Fibroblast of mammary gland (primary cell): Measurements from ENCODE around the gene TCEA2.

Experiments used
- DNase-seq: peaks from one replicate; pipeline ENCODE4 v3.0.0-alpha.2; 2010; ENCODE audit warnings: low read depth
- H3K4me3 ChIP-seq: 2 replicates; pipeline ENCODE4 v1.5.1; 2011; ENCODE audit warnings: low read depth, mild to moderate bottlenecking, low read length, moderate library complexity; ENCODE audit not compliant: control insufficient read depth
- TF ChIP-seq, protein P1 (sequence below): conservative IDR thresholded peaks from 2 replicates; pipeline ENCODE4 v1.5.1; 2011; ENCODE audit warnings: low read depth, low read length, inconsistent platforms; ENCODE audit not compliant: control insufficient read depth, insufficient read depth

The TCEA2 gene

DNA sequence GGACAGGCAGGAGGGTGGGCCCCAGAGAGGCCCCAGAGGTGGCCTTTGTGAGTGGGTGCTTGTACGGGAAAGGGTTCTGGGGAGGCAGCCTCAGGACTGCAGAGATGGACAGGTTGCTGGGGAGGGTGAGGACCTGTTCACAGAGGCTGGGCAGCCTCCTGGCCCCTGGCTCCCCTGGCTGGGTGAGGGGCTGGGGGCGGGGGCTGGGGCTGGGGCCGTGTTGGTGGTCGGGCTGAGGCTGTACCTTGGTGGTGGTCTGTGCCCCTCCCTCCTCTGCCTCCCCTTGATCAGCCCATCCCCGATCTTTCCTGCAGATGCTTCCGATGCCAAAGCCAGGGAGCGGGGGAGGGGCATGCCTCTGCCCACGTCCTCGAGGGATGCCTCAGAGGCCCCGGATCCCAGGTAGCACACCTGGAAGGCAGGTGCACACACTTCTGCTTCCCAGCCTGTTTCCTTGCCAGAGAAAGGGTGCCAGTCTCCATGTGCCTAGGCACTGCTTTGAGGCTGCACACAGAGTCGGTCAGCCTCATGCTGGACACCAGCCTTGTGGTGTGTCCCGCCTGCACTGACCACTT, 4.8 kb downstream of the TCEA2 start:
- no peak for DNase-seq
- TF ChIP-seq, protein P1, sequence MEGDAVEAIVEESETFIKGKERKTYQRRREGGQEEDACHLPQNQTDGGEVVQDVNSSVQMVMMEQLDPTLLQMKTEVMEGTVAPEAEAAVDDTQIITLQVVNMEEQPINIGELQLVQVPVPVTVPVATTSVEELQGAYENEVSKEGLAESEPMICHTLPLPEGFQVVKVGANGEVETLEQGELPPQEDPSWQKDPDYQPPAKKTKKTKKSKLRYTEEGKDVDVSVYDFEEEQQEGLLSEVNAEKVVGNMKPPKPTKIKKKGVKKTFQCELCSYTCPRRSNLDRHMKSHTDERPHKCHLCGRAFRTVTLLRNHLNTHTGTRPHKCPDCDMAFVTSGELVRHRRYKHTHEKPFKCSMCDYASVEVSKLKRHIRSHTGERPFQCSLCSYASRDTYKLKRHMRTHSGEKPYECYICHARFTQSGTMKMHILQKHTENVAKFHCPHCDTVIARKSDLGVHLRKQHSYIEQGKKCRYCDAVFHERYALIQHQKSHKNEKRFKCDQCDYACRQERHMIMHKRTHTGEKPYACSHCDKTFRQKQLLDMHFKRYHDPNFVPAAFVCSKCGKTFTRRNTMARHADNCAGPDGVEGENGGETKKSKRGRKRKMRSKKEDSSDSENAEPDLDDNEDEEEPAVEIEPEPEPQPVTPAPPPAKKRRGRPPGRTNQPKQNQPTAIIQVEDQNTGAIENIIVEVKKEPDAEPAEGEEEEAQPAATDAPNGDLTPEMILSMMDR, result no peak
- H3K4me3 ChIP-seq, result no peak overlapping the region

DNA sequence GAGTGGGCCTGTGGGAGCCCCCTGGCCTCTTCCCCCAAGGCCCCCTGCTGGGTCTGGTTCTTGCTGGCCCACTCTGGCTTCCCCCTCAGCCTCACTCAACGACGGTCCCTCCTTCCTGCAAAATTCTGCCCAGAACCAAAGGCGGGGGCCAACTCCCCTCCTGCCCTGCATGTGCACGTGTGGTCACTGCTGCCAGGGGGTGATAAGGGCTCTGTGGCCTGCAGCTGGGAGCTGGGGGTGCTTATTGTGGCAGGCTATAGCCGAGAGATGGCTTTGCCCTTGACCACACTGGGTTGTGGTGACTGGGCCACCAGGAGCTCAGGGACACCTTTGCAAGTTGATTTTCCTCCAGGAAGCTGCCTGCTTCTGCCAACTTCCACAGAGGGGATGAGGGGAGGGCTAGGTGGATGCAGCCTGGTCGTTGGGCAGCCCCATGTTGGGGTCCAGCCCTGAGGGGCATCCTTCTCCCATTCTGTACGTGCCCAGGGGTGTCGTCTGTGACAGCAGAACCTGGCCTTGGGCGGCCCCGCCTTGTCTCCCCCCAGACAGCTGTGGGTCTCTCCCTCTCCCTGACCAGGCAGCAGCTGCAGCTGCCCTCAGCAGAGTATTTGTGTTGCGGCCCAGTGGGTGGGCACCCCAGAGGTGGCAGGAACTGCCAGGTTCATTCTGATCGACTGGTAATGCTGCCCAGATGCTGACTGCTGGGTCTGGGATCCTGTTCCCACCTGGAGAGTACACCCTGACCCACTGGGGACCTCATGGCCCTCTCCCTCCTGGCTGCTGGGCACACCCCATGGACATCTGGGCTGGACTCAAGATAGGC, 5.6 kb downstream of the TCEA2 start:
- TF ChIP-seq, protein P1, result no peak
- no peak for DNase-seq
- no peak overlapping the region for H3K4me3 ChIP-seq

DNA sequence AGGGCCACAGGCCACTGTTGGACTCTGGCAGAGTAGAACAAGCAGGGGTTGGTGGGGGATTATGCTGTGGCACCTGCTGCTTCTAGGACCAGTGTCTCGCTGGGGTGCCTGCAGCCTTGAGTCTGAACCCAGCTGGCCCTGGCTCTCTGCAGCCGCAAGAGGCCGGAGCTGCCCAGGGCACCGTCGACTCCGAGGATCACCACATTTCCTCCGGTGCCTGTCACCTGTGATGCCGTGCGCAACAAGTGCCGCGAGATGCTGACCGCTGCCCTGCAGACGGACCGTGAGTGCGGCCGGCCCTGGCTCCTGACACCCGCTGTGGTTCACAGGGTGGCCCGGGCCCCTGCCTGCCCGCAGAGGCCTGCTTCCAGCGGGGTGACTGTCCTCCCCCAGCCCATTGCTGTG, 6.2 kb downstream of the TCEA2 start:
- TF ChIP-seq, protein P1, result no peak
- H3K4me3 ChIP-seq, result no peak overlapping the region
- DNase-seq, result no peak

DNA sequence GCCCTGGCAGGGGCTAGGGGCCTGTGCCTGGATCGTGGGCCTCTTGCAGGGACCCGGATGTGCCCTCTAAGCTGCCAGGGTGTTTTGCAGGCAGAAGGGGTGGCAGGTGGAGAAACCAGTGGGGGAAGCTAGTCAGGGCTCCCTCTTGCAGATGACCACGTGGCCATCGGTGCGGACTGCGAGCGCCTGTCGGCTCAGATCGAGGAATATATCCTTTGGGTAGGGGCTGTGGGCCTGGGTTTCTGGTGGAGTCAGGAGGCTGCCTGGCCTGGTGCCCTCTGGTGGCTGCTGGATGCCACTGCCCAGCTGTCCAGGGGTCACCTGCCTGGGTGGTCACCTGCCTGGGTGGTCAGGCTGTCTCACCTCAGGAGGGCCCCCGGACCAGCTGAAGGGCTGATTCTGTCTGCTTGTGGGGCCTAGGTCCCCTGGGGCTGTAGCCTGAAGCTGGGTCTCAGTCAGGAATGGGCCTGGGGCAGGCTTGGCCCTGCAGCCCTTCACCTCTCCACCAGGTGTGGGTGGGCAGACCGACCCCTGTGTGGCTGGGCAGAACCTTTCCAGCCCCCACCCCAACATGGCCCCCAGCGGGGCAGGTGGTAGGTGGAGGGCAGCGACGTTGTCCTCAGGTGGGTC, 6.7 kb downstream of the TCEA2 start:
- no peak for DNase-seq
- H3K4me3 ChIP-seq, result no peak overlapping the region
- TF ChIP-seq, protein P1, result peak; percentile 55

DNA sequence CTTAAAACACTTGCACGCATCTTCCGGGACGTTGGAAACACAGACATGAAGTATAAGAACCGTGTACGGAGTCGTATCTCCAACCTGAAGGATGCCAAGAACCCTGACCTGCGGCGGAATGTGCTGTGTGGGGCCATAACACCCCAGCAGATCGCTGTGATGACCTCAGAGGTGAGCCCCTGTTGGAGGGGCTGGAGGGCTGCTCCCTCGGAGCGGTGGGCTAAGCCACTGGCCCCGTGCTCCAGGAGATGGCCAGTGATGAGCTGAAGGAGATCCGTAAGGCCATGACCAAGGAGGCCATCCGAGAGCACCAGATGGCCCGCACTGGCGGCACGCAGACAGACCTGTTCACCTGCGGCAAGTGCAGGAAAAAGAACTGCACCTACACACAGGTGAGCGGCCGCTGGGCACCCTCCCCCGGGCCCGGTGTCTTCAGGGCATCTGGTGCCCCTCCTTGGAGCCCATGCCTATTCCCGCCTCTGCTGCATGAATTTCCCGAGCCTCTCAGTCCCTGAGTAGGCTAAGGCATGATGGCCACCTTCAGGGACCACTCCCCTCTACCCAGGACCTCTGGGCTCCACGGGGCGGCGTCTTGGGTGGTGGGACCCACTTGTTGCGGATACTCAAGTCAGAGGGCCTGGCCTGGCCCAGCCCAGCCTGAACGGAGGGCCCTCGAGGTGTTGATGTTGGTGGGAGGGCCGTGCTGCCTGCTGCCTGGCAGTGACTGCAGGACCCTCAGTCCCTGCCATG, 7.4 kb downstream of the TCEA2 start:
- TF ChIP-seq, protein P1, result no peak
- H3K4me3 ChIP-seq, result no peak overlapping the region
- DNase-seq, result no peak
